HL-60 (cell line): Measurements from ENCODE around the gene SLC22A24.

ENCODE experiments used
- GABPA ChIP-seq: IDR thresholded peaks from 2 replicates; pipeline ENCODE4 v1.6.1; 2012; ENCODE audit warnings: low read depth
- POLR2AphosphoS5 ChIP-seq: IDR thresholded peaks from 2 replicates; pipeline ENCODE4 v1.6.1; 2012; ENCODE audit warnings: low read depth
- SPI1 ChIP-seq: IDR thresholded peaks from 2 replicates; pipeline ENCODE4 v1.6.1; 2012; ENCODE audit warnings: low read depth, mild to moderate bottlenecking, borderline replicate concordance
- TF ChIP-seq, protein P1 (sequence below): IDR thresholded peaks from 2 replicates; pipeline ENCODE4 v1.6.1; 2012; ENCODE audit warnings: low read depth; ENCODE audit not compliant: insufficient replicate concordance
- TF ChIP-seq, protein P2 (sequence below): IDR thresholded peaks from one replicate; pipeline ENCODE4 v1.5.1; 2011; ENCODE audit warnings: low read length, control low read depth, inconsistent platforms; ENCODE audit not compliant: insufficient read depth

DNA sequence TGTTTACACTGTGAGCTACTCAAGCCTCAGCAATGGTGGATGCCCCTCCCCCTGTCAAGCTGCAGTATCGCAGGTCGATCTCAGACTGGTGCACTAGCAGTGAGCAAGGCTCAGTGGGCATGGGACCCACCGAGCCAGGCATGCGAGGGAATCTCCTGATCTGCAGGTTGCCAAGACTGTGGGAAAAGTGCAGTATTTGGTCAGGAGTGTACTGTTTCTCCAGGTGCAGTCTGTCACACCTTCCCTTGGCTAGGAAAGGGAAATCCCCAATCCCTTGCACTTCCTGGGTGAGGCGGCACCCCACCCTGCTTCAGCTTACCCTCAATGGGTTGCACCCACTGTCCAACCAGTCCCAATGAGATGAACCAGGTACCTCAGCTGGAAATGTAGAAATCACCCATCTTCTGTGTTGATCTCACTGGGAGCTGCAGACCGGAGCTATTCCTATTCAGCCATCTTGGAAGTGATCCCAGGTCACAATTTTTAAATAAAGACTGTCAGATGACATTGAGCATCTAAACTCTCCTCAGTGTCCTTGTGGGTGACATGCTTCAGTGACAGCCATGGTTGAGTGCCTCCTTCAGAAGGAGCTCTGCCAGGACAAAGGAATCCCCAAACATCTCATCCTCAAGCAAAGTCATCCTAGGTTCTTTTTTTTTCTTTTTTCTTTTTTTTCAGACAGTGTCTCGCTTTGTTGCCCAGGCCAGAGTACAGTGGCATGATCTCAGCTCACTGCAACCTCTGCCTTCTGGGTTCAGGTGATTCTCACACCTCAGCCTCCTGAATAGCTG, 10.8 kb downstream of the SLC22A24 start:
- TF ChIP-seq, protein P1, sequence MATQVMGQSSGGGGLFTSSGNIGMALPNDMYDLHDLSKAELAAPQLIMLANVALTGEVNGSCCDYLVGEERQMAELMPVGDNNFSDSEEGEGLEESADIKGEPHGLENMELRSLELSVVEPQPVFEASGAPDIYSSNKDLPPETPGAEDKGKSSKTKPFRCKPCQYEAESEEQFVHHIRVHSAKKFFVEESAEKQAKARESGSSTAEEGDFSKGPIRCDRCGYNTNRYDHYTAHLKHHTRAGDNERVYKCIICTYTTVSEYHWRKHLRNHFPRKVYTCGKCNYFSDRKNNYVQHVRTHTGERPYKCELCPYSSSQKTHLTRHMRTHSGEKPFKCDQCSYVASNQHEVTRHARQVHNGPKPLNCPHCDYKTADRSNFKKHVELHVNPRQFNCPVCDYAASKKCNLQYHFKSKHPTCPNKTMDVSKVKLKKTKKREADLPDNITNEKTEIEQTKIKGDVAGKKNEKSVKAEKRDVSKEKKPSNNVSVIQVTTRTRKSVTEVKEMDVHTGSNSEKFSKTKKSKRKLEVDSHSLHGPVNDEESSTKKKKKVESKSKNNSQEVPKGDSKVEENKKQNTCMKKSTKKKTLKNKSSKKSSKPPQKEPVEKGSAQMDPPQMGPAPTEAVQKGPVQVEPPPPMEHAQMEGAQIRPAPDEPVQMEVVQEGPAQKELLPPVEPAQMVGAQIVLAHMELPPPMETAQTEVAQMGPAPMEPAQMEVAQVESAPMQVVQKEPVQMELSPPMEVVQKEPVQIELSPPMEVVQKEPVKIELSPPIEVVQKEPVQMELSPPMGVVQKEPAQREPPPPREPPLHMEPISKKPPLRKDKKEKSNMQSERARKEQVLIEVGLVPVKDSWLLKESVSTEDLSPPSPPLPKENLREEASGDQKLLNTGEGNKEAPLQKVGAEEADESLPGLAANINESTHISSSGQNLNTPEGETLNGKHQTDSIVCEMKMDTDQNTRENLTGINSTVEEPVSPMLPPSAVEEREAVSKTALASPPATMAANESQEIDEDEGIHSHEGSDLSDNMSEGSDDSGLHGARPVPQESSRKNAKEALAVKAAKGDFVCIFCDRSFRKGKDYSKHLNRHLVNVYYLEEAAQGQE, result no peak
- TF ChIP-seq POLR2AphosphoS5 (no peak), SPI1 (no peak), GABPA (no peak)
- TF ChIP-seq, protein P2, sequence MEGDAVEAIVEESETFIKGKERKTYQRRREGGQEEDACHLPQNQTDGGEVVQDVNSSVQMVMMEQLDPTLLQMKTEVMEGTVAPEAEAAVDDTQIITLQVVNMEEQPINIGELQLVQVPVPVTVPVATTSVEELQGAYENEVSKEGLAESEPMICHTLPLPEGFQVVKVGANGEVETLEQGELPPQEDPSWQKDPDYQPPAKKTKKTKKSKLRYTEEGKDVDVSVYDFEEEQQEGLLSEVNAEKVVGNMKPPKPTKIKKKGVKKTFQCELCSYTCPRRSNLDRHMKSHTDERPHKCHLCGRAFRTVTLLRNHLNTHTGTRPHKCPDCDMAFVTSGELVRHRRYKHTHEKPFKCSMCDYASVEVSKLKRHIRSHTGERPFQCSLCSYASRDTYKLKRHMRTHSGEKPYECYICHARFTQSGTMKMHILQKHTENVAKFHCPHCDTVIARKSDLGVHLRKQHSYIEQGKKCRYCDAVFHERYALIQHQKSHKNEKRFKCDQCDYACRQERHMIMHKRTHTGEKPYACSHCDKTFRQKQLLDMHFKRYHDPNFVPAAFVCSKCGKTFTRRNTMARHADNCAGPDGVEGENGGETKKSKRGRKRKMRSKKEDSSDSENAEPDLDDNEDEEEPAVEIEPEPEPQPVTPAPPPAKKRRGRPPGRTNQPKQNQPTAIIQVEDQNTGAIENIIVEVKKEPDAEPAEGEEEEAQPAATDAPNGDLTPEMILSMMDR, result no peak
